ENCODE results near the gene BHLHE40.

The BHLHE40 gene

DNA sequence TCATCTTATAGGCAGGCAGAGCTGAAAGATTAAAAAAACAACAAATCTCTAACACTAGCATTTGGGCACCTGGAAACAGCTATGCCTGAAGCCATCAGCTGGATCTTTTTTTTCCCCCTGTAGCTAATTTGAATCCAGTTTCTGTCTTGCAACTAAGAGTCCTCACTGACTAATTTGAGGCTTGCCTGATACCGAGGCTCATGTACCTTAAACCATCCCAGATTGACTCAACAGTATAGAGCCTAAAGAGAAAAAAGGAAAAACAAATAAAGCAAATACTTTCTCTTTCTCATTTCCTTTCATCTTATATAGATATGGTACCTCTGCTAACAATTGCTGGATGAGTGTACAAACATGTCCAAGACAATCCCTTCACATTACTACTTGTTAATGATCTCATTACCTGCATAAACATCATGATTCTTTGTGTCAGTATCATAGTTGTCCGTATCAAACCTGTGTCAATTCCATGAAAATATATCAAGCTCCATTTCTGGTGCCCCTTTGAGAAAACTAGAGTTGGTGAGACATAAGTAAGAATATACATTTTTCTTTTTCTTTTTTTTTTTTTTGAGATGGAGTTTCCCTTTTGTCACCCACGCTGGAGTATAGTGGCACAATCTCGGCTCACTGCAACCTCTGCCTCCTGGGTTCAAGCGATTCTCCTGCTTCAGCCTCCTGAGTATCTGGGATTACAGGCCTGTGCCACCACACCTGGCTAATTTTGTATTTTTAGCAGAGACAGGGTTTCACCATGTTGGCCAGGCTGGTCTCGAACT is 43.1 kb downstream of the BHLHE40 start:
- DNase-seq: no peak

DNA sequence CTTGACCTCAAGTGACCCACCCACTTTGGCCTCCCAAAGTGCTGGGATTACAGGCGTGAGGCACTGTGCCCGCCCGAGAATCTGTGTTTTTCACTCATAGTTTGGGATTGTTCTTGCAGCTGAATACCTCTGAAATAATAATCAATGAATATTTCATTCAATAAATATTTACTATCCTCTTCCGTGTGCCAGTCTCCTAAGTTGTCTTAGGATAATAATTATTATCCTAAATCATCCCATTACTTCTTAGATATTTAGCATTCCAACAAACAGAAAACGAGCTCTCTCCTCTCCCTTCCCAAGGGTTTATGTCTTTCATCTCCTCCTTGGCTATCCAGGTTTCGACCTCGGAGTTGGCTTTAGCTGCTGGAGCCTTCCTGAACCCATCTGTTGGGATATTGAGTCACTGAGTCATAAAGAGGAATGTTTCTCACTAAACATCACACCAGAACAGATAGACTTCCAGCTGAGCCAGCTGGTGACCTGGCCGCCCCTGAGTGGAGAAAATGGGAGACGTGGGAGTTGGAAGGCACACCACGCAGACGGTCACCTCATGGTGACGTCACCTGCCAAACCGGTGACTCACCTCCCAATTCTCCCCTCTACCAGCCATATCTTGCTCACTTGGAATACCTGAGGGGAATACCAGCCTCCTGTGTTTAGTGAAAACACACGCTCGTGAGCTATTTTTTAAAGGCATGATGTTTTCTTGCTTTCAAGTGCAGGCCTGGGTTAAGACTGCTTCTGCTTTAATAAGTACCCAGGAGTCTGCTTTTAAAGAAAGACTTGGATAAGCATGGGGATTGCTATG is 43.9 kb downstream of the BHLHE40 start:
- no peak for DNase-seq

DNA sequence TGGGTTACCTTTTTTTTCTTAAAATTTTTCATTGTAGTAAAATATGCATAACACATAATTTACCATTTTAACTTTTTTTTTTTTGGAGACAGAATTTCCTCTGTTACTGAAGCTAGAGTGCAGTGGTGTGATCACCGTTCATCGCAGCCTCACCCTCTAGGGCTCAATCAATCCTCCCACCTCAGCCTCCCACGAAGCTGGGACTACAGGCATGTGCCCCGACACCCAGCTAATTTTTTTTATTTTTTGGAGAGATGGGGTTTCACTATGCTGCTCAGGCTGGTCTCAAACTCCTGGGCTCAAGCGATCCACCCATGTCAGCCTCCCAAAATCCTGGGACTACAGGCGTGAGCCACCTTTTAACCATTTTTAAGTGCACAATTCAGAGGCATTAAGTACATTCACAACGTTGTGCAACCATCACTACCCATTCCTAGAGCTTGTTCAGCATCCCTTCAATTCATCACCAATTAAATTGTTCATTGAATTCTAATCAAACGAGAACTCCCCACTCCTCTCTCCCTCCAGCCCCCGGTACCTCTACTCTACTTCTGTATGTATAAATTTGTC is 44.6 kb downstream of the BHLHE40 start:
- no peak for DNase-seq

DNA sequence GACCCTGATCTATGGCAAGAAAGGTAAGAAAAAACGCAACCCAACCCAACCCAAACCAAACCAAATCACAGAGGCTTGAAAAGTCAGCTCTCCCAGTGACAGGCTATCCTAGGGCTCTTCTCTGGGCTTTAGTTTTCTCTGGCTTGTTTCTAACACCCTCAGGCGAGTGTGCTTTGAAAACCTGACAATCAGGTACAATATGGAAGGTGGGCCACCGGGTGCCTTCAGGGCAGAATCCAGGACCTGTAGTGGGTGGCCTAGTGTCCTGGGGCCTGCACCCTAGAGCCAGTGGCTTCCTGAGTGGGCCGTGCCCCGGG is 46.8 kb downstream of the BHLHE40 start:
- no peak for DNase-seq

DNA sequence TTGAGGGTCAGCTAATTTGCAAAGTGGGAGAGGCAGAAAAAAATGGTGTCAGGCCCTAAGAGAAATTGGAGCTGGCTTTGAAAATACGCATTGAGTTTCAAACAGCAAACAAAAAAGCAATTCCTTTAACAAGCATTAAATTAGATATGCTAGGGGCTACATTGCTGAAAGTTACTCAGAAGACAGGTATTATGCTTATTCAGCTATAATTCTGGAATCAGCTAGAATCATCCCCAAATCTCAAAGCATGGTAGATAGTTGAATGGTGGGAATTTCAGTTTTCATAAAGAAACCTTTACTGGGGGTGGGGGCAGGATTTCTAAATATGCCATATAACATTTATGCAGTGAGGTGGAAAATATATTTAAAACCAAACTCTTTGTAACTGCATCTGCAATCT is 50.5 kb downstream of the BHLHE40 start:
- no peak for DNase-seq

DNA sequence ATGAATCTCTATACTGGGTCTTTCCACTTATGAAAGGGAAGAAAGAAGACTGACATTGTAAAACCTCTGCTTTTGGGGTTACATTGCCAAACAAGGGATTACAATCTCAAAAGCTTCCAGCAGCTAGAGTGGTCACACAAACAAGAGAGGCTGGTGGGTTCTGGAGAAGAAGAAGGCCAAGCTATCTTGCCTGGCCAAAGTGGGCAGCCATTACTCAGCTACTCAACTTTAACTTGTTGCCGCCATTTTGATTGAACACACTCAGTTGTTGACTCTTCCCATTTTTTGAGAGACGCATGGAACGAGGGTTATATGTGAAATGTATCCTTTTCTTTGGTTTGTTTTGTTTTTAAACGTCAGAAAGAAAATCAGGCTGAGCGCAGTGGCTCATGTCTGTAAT is 50.9 kb downstream of the BHLHE40 start:
- DNase-seq: no peak

DNA sequence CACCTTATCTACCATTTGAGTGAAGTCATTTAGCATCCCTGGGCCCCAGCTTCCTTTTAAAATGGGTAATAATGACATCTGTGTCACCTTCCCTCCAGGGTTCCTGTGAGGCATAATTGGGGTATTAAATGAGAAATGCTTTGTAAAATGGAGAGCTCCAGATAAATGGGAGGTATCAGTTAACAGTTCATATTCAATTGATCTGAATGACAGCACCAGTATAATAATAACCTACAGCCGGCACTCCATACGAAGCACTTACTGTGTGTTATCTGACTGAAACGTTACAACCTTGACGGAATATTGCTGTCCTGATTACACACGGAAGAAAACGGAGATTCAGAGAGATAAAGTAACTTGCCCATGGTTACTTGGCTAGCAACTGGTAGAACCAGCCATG is 53.6 kb downstream of the BHLHE40 start:
- no peak for DNase-seq
